Measurements from ENCODE around the gene SH3GLB2. TPM values are rescaled to one million over a fixed set of nuclear protein-coding genes. Genes with fewer than 3 reads are reported as not detected.

Gene SH3GLB2
- total and polyA plus RNA-seq, 2 experiments from 2014 or later = 21.9 to 68.0 TPM

DNA sequence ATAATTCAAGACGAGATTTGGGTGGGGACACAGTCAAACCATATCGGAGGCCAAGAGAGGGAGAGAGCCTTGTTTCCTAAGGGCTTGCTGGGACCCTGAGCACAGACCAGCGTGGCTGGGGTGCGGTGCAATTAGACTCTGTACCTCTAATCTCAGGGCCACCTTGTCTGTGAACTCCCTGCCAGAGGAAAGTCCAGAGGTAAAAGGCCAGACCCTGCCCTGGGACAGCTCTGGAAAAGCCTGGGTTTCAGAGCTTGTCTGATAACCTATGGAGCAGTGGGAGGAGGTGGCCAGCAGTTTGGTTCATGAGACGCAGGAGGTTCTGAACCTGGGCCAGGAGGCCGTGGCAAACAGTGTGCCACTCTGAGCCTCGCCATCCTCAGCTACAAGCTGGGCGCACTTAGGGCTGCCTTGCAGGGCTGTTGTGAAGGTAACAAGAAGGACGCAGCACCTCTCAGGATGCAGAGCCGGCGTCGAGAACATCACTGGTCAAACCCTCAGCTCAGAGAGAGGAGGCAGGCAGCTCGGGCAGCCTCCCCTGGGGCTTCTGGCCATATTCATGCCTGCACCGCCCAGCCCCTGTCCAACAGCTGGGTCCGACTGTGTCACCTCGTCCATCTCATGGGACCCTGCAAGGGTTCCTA lies 48.0 kb upstream of the SH3GLB2 start:
- H3K27me3 ChIP-seq (ENCODE audit: insufficient read depth) = no peaks in the 10 kb centered on the region
- ATAC-seq (no peak), DNase-seq (ENCODE audit: low spot score) (no peak)
- H3K4me3 ChIP-seq = no peak overlapping the region
- Mint-ChIP-seq H3K36me3 (ENCODE audit: low read depth) (no peaks in the 10 kb centered on the region; the same call in 2 of the 3 replicates), H3K27me3 (ENCODE audit: insufficient read depth, low read depth, poor library complexity) (peaks cover 12% of the 10 kb centered on the region), H3K4me3 (no peak overlapping the region), H3K27ac (no peak overlapping the region), H3K9me3 (no peaks in the 10 kb centered on the region), H3K4me1 (peaks cover 22% of the 10 kb centered on the region)
- no peak overlapping the region for H3K27ac ChIP-seq (ENCODE audit: low read depth)
- no peak overlapping the region for H2AFZ ChIP-seq
- H3K79me2 ChIP-seq (replicated peaks; ENCODE audit: insufficient read depth) = peaks cover 11% of the 10 kb centered on the region
- TF ChIP-seq POLR2AphosphoS5 (IDR thresholded peaks at IDR 0.05; ENCODE audit: low read depth) = no peak
- TF ChIP-seq, protein P1, sequence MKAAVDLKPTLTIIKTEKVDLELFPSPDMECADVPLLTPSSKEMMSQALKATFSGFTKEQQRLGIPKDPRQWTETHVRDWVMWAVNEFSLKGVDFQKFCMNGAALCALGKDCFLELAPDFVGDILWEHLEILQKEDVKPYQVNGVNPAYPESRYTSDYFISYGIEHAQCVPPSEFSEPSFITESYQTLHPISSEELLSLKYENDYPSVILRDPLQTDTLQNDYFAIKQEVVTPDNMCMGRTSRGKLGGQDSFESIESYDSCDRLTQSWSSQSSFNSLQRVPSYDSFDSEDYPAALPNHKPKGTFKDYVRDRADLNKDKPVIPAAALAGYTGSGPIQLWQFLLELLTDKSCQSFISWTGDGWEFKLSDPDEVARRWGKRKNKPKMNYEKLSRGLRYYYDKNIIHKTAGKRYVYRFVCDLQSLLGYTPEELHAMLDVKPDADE (IDR thresholded peaks at IDR 0.05) = no peak
- TF ChIP-seq, protein P2, sequence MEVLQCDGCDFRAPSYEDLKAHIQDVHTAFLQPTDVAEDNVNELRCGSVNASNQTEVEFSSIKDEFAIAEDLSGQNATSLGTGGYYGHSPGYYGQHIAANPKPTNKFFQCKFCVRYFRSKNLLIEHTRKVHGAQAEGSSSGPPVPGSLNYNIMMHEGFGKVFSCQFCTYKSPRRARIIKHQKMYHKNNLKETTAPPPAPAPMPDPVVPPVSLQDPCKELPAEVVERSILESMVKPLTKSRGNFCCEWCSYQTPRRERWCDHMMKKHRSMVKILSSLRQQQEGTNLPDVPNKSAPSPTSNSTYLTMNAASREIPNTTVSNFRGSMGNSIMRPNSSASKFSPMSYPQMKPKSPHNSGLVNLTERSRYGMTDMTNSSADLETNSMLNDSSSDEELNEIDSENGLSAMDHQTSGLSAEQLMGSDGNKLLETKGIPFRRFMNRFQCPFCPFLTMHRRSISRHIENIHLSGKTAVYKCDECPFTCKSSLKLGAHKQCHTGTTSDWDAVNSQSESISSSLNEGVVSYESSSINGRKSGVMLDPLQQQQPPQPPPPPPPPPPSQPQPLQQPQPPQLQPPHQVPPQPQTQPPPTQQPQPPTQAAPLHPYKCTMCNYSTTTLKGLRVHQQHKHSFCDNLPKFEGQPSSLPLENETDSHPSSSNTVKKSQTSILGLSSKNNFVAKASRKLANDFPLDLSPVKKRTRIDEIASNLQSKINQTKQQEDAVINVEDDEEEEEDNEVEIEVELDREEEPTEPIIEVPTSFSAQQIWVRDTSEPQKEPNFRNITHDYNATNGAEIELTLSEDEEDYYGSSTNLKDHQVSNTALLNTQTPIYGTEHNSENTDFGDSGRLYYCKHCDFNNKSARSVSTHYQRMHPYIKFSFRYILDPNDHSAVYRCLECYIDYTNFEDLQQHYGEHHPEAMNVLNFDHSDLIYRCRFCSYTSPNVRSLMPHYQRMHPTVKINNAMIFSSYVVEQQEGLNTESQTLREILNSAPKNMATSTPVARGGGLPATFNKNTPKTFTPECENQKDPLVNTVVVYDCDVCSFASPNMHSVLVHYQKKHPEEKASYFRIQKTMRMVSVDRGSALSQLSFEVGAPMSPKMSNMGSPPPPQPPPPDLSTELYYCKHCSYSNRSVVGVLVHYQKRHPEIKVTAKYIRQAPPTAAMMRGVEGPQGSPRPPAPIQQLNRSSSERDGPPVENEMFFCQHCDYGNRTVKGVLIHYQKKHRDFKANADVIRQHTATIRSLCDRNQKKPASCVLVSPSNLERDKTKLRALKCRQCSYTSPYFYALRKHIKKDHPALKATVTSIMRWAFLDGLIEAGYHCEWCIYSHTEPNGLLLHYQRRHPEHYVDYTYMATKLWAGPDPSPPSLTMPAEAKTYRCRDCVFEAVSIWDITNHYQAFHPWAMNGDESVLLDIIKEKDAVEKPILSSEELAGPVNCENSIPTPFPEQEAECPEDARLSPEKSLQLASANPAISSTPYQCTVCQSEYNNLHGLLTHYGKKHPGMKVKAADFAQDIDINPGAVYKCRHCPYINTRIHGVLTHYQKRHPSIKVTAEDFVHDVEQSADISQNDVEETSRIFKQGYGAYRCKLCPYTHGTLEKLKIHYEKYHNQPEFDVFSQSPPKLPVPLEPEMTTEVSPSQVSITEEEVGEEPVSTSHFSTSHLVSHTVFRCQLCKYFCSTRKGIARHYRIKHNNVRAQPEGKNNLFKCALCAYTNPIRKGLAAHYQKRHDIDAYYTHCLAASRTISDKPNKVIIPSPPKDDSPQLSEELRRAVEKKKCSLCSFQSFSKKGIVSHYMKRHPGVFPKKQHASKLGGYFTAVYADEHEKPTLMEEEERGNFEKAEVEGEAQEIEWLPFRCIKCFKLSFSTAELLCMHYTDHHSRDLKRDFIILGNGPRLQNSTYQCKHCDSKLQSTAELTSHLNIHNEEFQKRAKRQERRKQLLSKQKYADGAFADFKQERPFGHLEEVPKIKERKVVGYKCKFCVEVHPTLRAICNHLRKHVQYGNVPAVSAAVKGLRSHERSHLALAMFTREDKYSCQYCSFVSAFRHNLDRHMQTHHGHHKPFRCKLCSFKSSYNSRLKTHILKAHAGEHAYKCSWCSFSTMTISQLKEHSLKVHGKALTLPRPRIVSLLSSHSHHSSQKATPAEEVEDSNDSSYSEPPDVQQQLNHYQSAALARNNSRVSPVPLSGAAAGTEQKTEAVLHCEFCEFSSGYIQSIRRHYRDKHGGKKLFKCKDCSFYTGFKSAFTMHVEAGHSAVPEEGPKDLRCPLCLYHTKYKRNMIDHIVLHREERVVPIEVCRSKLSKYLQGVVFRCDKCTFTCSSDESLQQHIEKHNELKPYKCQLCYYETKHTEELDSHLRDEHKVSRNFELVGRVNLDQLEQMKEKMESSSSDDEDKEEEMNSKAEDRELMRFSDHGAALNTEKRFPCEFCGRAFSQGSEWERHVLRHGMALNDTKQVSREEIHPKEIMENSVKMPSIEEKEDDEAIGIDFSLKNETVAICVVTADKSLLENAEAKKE (CRISPR knock-in tag; IDR thresholded peaks at IDR 0.05) = no peak
- H3K4me2 ChIP-seq = no peak overlapping the region
- H3K4me1 ChIP-seq (ENCODE audit: insufficient read depth) = peaks cover 18% of the 10 kb centered on the region
- H4K20me1 ChIP-seq (replicated peaks; ENCODE audit: insufficient read depth) = no peaks in the 10 kb centered on the region
- H3F3A ChIP-seq (replicated peaks; ENCODE audit: low read depth) = 0 out of 2 replicates have a peak, but pooled peaks cover 6% of the 10 kb centered on the region
- no peaks in the 10 kb centered on the region for H3K9me2 ChIP-seq (ENCODE audit: insufficient read depth)
- no peaks in the 10 kb centered on the region for H3K36me3 ChIP-seq (ENCODE audit: insufficient read depth)

DNA sequence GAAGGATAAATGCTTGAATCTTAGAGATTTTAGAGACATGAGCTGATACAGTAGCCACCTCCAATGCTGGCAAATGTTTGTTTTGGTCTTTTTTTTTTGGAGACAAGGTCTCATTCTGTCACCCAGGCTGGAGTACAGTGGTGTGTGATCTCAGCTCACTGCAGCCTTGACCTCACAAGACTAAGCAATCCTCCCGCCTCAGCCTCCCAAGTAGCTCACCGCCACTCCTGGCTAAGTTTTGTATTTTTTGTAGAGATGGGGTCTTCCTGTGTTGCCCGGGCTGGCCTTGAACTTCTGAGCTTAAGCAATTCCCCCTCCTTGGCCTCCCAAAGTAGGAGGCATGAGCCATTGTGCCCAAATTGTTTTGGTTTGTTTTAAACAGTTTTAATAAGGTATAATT lies 46.0 kb upstream of the SH3GLB2 start:
- Histone ChIP-seq H3K27ac (ENCODE audit: low read depth) (0 out of 2 replicates have a peak overlapping the region, but pooled peaks have one; percentile 36), H3K4me3 (no peak overlapping the region), H3F3A (replicated peaks; ENCODE audit: low read depth) (0 out of 2 replicates have a peak, but pooled peaks cover 6% of the 10 kb centered on the region), H4K20me1 (replicated peaks; ENCODE audit: insufficient read depth) (no peaks in the 10 kb centered on the region), H3K79me2 (replicated peaks; ENCODE audit: insufficient read depth) (peaks cover 3% of the 10 kb centered on the region; the same call in 1 of the 2 replicates), H3K4me2 (no peak overlapping the region), H3K9me2 (ENCODE audit: insufficient read depth) (no peaks in the 10 kb centered on the region), H3K27me3 (ENCODE audit: insufficient read depth) (no peaks in the 10 kb centered on the region), H3K36me3 (ENCODE audit: insufficient read depth) (no peaks in the 10 kb centered on the region), H2AFZ (no peak overlapping the region), H3K4me1 (ENCODE audit: insufficient read depth) (peaks cover 26% of the 10 kb centered on the region)
- H3K4me1 Mint-ChIP-seq = peaks cover 26% of the 10 kb centered on the region
- H3K27ac Mint-ChIP-seq = no peak overlapping the region
- H3K9me3 Mint-ChIP-seq = no peaks in the 10 kb centered on the region; the same call in 2 of the 3 replicates
- DNase-seq (ENCODE audit: low spot score) = no peak
- ATAC-seq = no peak
- H3K4me3 Mint-ChIP-seq = no peak overlapping the region
- peaks cover 7% of the 10 kb centered on the region for H3K27me3 Mint-ChIP-seq (ENCODE audit: insufficient read depth, low read depth, poor library complexity)
- H3K36me3 Mint-ChIP-seq (ENCODE audit: low read depth) = no peaks in the 10 kb centered on the region; the same call in 2 of the 3 replicates
- TF ChIP-seq, protein P2 (CRISPR knock-in tag; IDR thresholded peaks at IDR 0.05) = no peak
